ENCODE data around the gene ZBTB7C.

The ZBTB7C gene

DNA sequence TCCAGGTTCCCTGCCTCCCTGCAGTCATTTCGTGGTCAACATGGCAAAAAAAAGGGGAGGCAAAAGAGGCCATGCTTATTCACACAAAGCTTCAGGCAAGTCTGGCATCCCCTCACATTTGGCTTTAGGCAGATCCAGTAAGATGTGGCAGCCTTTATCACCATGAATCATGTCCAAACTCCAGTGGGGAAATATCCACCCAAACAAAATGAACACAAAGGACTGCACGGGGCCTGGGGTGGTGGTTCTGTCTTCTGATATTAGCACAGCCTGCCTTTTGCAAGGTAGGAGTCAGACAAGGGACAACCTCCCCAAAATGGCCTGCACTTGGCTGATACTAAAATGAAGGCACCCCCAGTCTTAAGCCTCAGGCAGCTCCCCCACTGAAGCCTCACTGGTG is 129.9 kb downstream of the ZBTB7C start:
- Histone ChIP-seq H3F3A (ENCODE audit: low read depth) (no peaks in the 10 kb centered on the region), H4K20me1 (ENCODE audit: insufficient read depth, low read length, poor library complexity, severe bottlenecking) (no peaks in the 10 kb centered on the region), H3K79me2 (ENCODE audit: insufficient read depth, low read length) (no peaks in the 10 kb centered on the region), H3K9ac (ENCODE audit: low read depth, low read length, poor library complexity, severe bottlenecking) (no peak overlapping the region), H3K27me3 (ENCODE audit: insufficient read depth, low read length, poor library complexity, severe bottlenecking) (no peaks in the 10 kb centered on the region), H3K4me1 (ENCODE audit: insufficient read depth, low read length, poor library complexity, severe bottlenecking) (no peaks in the 10 kb centered on the region), H3K36me3 (ENCODE audit: insufficient read depth, low read length) (no peaks in the 10 kb centered on the region), H3K9me2 (replicated peaks; ENCODE audit: low read depth, low read length) (no peaks in the 10 kb centered on the region), H3K4me3 (ENCODE audit: low read length, poor library complexity, severe bottlenecking) (no peak overlapping the region), H3K9me3 (ENCODE audit: insufficient read depth, low read depth, low read length) (no peaks in the 10 kb centered on the region), H3K4me2 (ENCODE audit: low read depth, low read length, poor library complexity, severe bottlenecking) (no peak overlapping the region), H2AFZ (ENCODE audit: low read length) (no peak overlapping the region)
- no peak for TF ChIP-seq EZH2phosphoT487 (IDR thresholded peaks at IDR 0.05; ENCODE audit: borderline replicate concordance)
- TF ChIP-seq, protein P1, sequence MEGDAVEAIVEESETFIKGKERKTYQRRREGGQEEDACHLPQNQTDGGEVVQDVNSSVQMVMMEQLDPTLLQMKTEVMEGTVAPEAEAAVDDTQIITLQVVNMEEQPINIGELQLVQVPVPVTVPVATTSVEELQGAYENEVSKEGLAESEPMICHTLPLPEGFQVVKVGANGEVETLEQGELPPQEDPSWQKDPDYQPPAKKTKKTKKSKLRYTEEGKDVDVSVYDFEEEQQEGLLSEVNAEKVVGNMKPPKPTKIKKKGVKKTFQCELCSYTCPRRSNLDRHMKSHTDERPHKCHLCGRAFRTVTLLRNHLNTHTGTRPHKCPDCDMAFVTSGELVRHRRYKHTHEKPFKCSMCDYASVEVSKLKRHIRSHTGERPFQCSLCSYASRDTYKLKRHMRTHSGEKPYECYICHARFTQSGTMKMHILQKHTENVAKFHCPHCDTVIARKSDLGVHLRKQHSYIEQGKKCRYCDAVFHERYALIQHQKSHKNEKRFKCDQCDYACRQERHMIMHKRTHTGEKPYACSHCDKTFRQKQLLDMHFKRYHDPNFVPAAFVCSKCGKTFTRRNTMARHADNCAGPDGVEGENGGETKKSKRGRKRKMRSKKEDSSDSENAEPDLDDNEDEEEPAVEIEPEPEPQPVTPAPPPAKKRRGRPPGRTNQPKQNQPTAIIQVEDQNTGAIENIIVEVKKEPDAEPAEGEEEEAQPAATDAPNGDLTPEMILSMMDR (conservative IDR thresholded peaks at IDR 0.05; ENCODE audit: low read length) = no peak

DNA sequence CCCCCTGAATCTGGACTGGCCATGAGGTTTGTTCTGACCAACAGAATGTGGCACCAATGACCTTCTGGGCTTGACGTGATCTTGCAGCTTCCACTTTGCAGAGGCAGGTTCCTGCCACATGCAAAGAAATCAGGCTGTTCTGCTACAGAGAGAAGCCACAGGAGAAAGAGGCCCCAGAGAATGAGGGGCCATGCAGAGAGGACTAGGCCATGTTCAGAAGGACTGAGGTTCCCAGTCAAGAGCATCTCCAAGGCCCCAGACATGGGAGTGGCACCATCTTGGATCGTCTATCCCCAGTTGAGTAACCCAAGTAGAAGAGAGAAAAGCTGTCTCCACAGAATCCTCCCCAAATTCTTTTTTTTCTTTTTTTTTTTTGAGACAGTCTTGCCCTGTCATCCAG is 131.1 kb downstream of the ZBTB7C start:
- H3K4me1 ChIP-seq (ENCODE audit: insufficient read depth, low read length, poor library complexity, severe bottlenecking) = no peaks in the 10 kb centered on the region
- H2AFZ ChIP-seq (ENCODE audit: low read length) = no peak overlapping the region
- no peaks in the 10 kb centered on the region for H3K27me3 ChIP-seq (ENCODE audit: insufficient read depth, low read length, poor library complexity, severe bottlenecking)
- no peak overlapping the region for H3K4me2 ChIP-seq (ENCODE audit: low read depth, low read length, poor library complexity, severe bottlenecking)
- H3F3A ChIP-seq (ENCODE audit: low read depth) = no peaks in the 10 kb centered on the region
- no peaks in the 10 kb centered on the region for H3K9me3 ChIP-seq (ENCODE audit: insufficient read depth, low read depth, low read length)
- TF ChIP-seq EZH2phosphoT487 (IDR thresholded peaks at IDR 0.05; ENCODE audit: borderline replicate concordance) = no peak
- TF ChIP-seq, protein P1 (conservative IDR thresholded peaks at IDR 0.05; ENCODE audit: low read length) = no peak
- H3K4me3 ChIP-seq (ENCODE audit: low read length, poor library complexity, severe bottlenecking) = no peak overlapping the region
- no peak overlapping the region for H3K9ac ChIP-seq (ENCODE audit: low read depth, low read length, poor library complexity, severe bottlenecking)
- no peaks in the 10 kb centered on the region for H4K20me1 ChIP-seq (ENCODE audit: insufficient read depth, low read length, poor library complexity, severe bottlenecking)
- no peaks in the 10 kb centered on the region for H3K36me3 ChIP-seq (ENCODE audit: insufficient read depth, low read length)
- H3K9me2 ChIP-seq (replicated peaks; ENCODE audit: low read depth, low read length) = no peaks in the 10 kb centered on the region
- no peaks in the 10 kb centered on the region for H3K79me2 ChIP-seq (ENCODE audit: insufficient read depth, low read length)

DNA sequence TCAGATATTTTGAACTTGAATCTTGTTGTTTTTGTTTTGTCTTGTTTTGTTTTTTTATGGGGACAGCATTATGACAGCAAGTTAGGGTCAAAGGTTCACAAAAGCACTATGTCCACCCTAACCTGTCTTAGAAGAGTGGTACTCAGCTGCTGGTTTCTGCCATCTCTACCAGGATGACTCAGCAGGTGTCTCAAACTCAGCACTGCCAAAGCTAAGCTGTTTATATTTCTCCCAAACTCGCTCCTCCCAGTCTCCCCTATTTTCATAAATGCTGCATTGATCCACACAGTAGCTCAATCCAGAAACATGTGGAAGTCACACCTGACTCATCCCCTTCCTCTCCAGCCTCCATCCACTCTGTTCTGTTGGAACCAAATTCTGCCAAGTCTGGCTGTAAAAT is 134.9 kb downstream of the ZBTB7C start:
- no peaks in the 10 kb centered on the region for H3K27me3 ChIP-seq (ENCODE audit: insufficient read depth, low read length, poor library complexity, severe bottlenecking)
- no peak overlapping the region for H3K4me2 ChIP-seq (ENCODE audit: low read depth, low read length, poor library complexity, severe bottlenecking)
- H3K79me2 ChIP-seq (ENCODE audit: insufficient read depth, low read length) = no peaks in the 10 kb centered on the region
- H3K9me3 ChIP-seq (ENCODE audit: insufficient read depth, low read depth, low read length) = no peaks in the 10 kb centered on the region
- no peak overlapping the region for H2AFZ ChIP-seq (ENCODE audit: low read length)
- no peaks in the 10 kb centered on the region for H4K20me1 ChIP-seq (ENCODE audit: insufficient read depth, low read length, poor library complexity, severe bottlenecking)
- no peak overlapping the region for H3K4me3 ChIP-seq (ENCODE audit: low read length, poor library complexity, severe bottlenecking)
- H3K36me3 ChIP-seq (ENCODE audit: insufficient read depth, low read length) = no peaks in the 10 kb centered on the region
- H3K9me2 ChIP-seq (replicated peaks; ENCODE audit: low read depth, low read length) = no peaks in the 10 kb centered on the region
- TF ChIP-seq, protein P1 (conservative IDR thresholded peaks at IDR 0.05; ENCODE audit: low read length) = no peak
- TF ChIP-seq EZH2phosphoT487 (IDR thresholded peaks at IDR 0.05; ENCODE audit: borderline replicate concordance) = no peak
- H3F3A ChIP-seq (ENCODE audit: low read depth) = no peaks in the 10 kb centered on the region
- no peak overlapping the region for H3K9ac ChIP-seq (ENCODE audit: low read depth, low read length, poor library complexity, severe bottlenecking)
- H3K4me1 ChIP-seq (ENCODE audit: insufficient read depth, low read length, poor library complexity, severe bottlenecking) = peaks cover 4% of the 10 kb centered on the region

Data from Loucy (cell line).